NCI-H1436 treated with DMSO at 0.1 percent for 48 hours (cell line): Measurements from ENCODE around the gene ZNF281.

ENCODE experiments used
- DNase-seq: peaks from one replicate; lab custom pipeline; 2025; lab: John Stamatoyannopoulos, UW

The ZNF281 gene

GRCh38 chr1:200386416-200386815 lies 23.4 kb downstream of the ZNF281 start:
- no peak for DNase-seq

- DNase-seq, result no peak
Observed at GRCh38 chr1:200384818-200385390, 24.9 kb downstream of the ZNF281 start.

GRCh38 chr1:200381256-200381984 lies 28.4 kb downstream of the ZNF281 start:
- DNase-seq, result no peak

GRCh38 chr1:200380589-200381021 lies 29.2 kb downstream of the ZNF281 start:
- no peak for DNase-seq

GRCh38 chr1:200379940-200380588 lies 29.8 kb downstream of the ZNF281 start:
- no peak for DNase-seq

GRCh38 chr1:200379432-200379757 lies 30.4 kb downstream of the ZNF281 start:
- no peak for DNase-seq

- DNase-seq, result no peak
Observed at GRCh38 chr1:200378096-200378495, 31.7 kb downstream of the ZNF281 start.

- DNase-seq, result no peak
Observed at GRCh38 chr1:200376528-200376927, 33.3 kb downstream of the ZNF281 start.

- no peak for DNase-seq
Observed at GRCh38 chr1:200374569-200375295, 35.1 kb downstream of the ZNF281 start.

- DNase-seq, result no peak
Observed at GRCh38 chr1:200373811-200374231, 36.0 kb downstream of the ZNF281 start.

- DNase-seq, result no peak
Observed at GRCh38 chr1:200372885-200373181, 37.0 kb downstream of the ZNF281 start.

- no peak for DNase-seq
Observed at GRCh38 chr1:200372095-200372884, 37.5 kb downstream of the ZNF281 start.

- DNase-seq, result no peak
Observed at GRCh38 chr1:200369706-200370105, 40.1 kb downstream of the ZNF281 start.

GRCh38 chr1:200369131-200369530 lies 40.7 kb downstream of the ZNF281 start:
- DNase-seq, result no peak

- no peak for DNase-seq
Observed at GRCh38 chr1:200368556-200368955, 41.3 kb downstream of the ZNF281 start.

- no peak for DNase-seq
Observed at GRCh38 chr1:200367841-200368534, 41.8 kb downstream of the ZNF281 start.

GRCh38 chr1:200366577-200367253 lies 43.1 kb downstream of the ZNF281 start:
- DNase-seq, result no peak

GRCh38 chr1:200365897-200366426 lies 43.9 kb downstream of the ZNF281 start:
- no peak for DNase-seq

GRCh38 chr1:200364831-200365230 lies 45.0 kb downstream of the ZNF281 start:
- DNase-seq, result no peak

GRCh38 chr1:200364091-200364759 lies 45.6 kb downstream of the ZNF281 start:
- DNase-seq, result no peak
